Liver (tissue), 9 donors: Measurements from ENCODE around the gene DIDO1. TPM values are rescaled to one million over a fixed set of nuclear protein-coding genes. Genes with fewer than 3 reads are reported as not detected.

Experiments used
- DNase-seq: peaks from one replicate; pipeline ENCODE4 v3.0.0-alpha.2; 2017; ENCODE audit warnings: low spot score
- H3K27ac ChIP-seq, 2 donors: one replicate each; pipeline ENCODE4 v1.7.0; 2013; ENCODE audit warnings: inconsistent platforms in 2 of 2, low read length in 2 of 2, control low read depth in 1 of 2, low read depth in 1 of 2, mild to moderate bottlenecking in 1 of 2
- H3K27me3 ChIP-seq, 4 donors: one replicate each; pipeline versions ENCODE4 v1.6.1 to v1.7.0; 2013; ENCODE audit warnings: low read length in 3 of 4, inconsistent platforms in 1 of 4, mild to moderate bottlenecking in 1 of 4, moderate library complexity in 1 of 4; ENCODE audit not compliant: control insufficient read depth in 4 of 4, insufficient read depth in 4 of 4
- H3K36me3 ChIP-seq, 4 donors: one replicate each; pipeline versions ENCODE4 v1.6.1 to v1.7.0; 2013; ENCODE audit warnings: low read length in 3 of 4, mild to moderate bottlenecking in 3 of 4, low read depth in 1 of 4, moderate library complexity in 1 of 4; ENCODE audit not compliant: control insufficient read depth in 4 of 4, insufficient read depth in 3 of 4
- H3K4me1 ChIP-seq, 4 donors: one replicate each; pipeline versions ENCODE4 v1.6.1 to v1.7.0; 2013; ENCODE audit warnings: low read length in 3 of 4, mild to moderate bottlenecking in 3 of 4, moderate library complexity in 1 of 4; ENCODE audit not compliant: control insufficient read depth in 4 of 4, insufficient read depth in 4 of 4
- H3K4me3 ChIP-seq, 3 donors: one replicate each; pipeline versions ENCODE4 v1.6.1 to v1.7.0; 2013; ENCODE audit warnings: low read length in 3 of 3, control low read depth in 1 of 3, low read depth in 1 of 3, mild to moderate bottlenecking in 1 of 3
- H3K9ac ChIP-seq, 2 donors: one replicate each; pipeline ENCODE4 v1.7.0; 2013; ENCODE audit warnings: low read length in 2 of 2, mild to moderate bottlenecking in 2 of 2, moderate library complexity in 2 of 2, control low read depth in 1 of 2, low read depth in 1 of 2
- H3K9me3 ChIP-seq, 4 donors: one replicate each; pipeline versions ENCODE4 v1.6.1 to v1.7.0; 2013; ENCODE audit warnings: low read length in 3 of 4; ENCODE audit not compliant: control insufficient read depth in 4 of 4
- ATF3 ChIP-seq: IDR thresholded peaks from 2 replicates; pipeline ENCODE4 v1.6.1; 2016; ENCODE audit warnings: antibody characterized with exemption
- EGR1 ChIP-seq, 2 donors: IDR thresholded peaks; 2 replicates each; pipeline ENCODE4 v1.6.1; 2016 to 2018; ENCODE audit warnings: antibody characterized with exemption in 2 of 2, low read depth in 2 of 2
- FOXA1 ChIP-seq: IDR thresholded peaks from 2 replicates; pipeline ENCODE4 v1.6.1; 2016; ENCODE audit warnings: antibody characterized with exemption
- GABPA ChIP-seq, 2 donors: IDR thresholded peaks in 1 of 2; conservative IDR thresholded peaks in 1 of 2; 2 replicates each; pipeline ENCODE4 v1.6.1; 2016; ENCODE audit warnings: antibody characterized with exemption in 2 of 2, mild to moderate bottlenecking in 1 of 2, moderate library complexity in 1 of 2
- HNF4A ChIP-seq, 2 donors: conservative IDR thresholded peaks; 2 replicates each; pipeline ENCODE4 v1.6.1; 2016; ENCODE audit warnings: antibody characterized with exemption in 2 of 2, mild to moderate bottlenecking in 2 of 2
- HNF4G ChIP-seq: IDR thresholded peaks from 2 replicates; pipeline ENCODE4 v1.6.1; 2016; ENCODE audit warnings: antibody characterized with exemption
- JUND ChIP-seq, 2 donors: IDR thresholded peaks; 2 replicates each; pipeline ENCODE4 v1.6.1; 2016; ENCODE audit warnings: antibody characterized with exemption in 2 of 2
- NR2F2 ChIP-seq: IDR thresholded peaks from 2 replicates; pipeline ENCODE4 v1.6.1; 2016; ENCODE audit warnings: antibody characterized with exemption
- RAD21 ChIP-seq, 2 donors: IDR thresholded peaks; 2 replicates each; pipeline ENCODE4 v1.6.1; 2016; ENCODE audit warnings: antibody characterized with exemption in 2 of 2, mild to moderate bottlenecking in 2 of 2
- RXRA ChIP-seq, 2 donors: IDR thresholded peaks; 2 replicates each; pipeline ENCODE4 v1.6.1; 2017 to 2018; ENCODE audit warnings: antibody characterized with exemption in 2 of 2, mild to moderate bottlenecking in 1 of 2
- SP1 ChIP-seq: IDR thresholded peaks from 2 replicates; pipeline ENCODE4 v1.6.1; 2018; ENCODE audit warnings: antibody characterized with exemption, mild to moderate bottlenecking
- TAF1 ChIP-seq: conservative IDR thresholded peaks from 2 replicates; pipeline ENCODE4 v1.6.1; 2016; ENCODE audit warnings: antibody characterized with exemption, mild to moderate bottlenecking
- YY1 ChIP-seq: IDR thresholded peaks from 2 replicates; pipeline ENCODE4 v1.6.1; 2016; ENCODE audit warnings: antibody characterized with exemption, mild to moderate bottlenecking
- ZBTB33 ChIP-seq: IDR thresholded peaks from 2 replicates; pipeline ENCODE4 v1.6.1; 2016; ENCODE audit warnings: antibody characterized with exemption
- WGBS: extraction: QIAGEN DNeasy Blood & Tissue Kit; methylation state at CpG from one replicate; pipeline ENCODE4 v1.1.7; 2013; 5-methylcytosine and 5-hydroxymethylcytosine counted together
- polyA plus RNA-seq, 2 donors: library from polyadenylated mRNA; stranded (reverse) in 1 of 2; unstranded in 1 of 2; fragments of 200-250 nt in 1 of 2; fragments of >200 nt in 1 of 2; fragmentation: Nextera tagmentation in 1 of 2; extraction: Ambion mirVana in 1 of 2; gene quantifications; one replicate each; pipeline versions ENCODE4 v1.2.1 to v1.2.3, GENCODE V29; 2013 to 2015
- total RNA-seq, 2 donors: library from RNA; depleted of rRNA; stranded (reverse); fragments of >200 nt; gene quantifications; one replicate each; pipeline ENCODE4 v1.2.3, GENCODE V29; 2014
- TF ChIP-seq, protein P1 (sequence below): IDR thresholded peaks from 2 replicates; pipeline ENCODE4 v1.6.1; 2016; ENCODE audit warnings: antibody characterized with exemption
- TF ChIP-seq, protein P2 (sequence below): fragments of 150-350 bp; IDR thresholded peaks from 2 replicates; pipeline ENCODE4 v1.5.1; 2017; ENCODE audit warnings: improper control_type of control experiment, low read depth, low read length; ENCODE audit not compliant: missing input control
- TF ChIP-seq, protein P3 (sequence below): IDR thresholded peaks from 2 replicates; pipeline ENCODE4 v1.6.1; 2016; ENCODE audit warnings: antibody characterized with exemption, mild to moderate bottlenecking
- donor health status: healthy.
- donor health status: healthy.
- donor health status: healthy.
- donor health status: healthy.
- donor health status: healthy.

DIDO1 gene
- total and polyA plus RNA-seq, 4 donors = 10.1 to 43.1 (median 17.4) TPM

- no peaks in the 10 kb centered on the region for H3K9me3 ChIP-seq
- no peak overlapping the region for H3K9ac ChIP-seq
- no peak overlapping the region for H3K4me3 ChIP-seq
- H3K27ac ChIP-seq = no peak overlapping the region
- no peak for DNase-seq
- H3K4me1 ChIP-seq = peaks cover 0 to 15% (median 8%) of the 10 kb centered on the region in 4 donors
- H3K27me3 ChIP-seq = no peaks in the 10 kb centered on the region
- H3K36me3 ChIP-seq = peaks cover 0 to 3% (median 0%) of the 10 kb centered on the region in 4 donors
- TF ChIP-seq EGR1 (IDR thresholded peaks at IDR 0.05; ENCODE audit: low read depth in 2 of 2) (no peak), GABPA (IDR thresholded peaks at IDR 0.05 in 1 of 2, conservative IDR thresholded peaks at IDR 0.05 in 1 of 2) (no peak)
- 90% methylated on average over 11 of the region's 11 CpGs for WGBS
These were observed 86.5 kb downstream of the DIDO1 start for GRCh38 chr20:62839816-62840215.

- H3K4me1 ChIP-seq = peaks cover 0 to 15% (median 8%) of the 10 kb centered on the region in 4 donors
- no peaks in the 10 kb centered on the region for H3K27me3 ChIP-seq
- H3K9me3 ChIP-seq = no peaks in the 10 kb centered on the region
- no peak overlapping the region for H3K4me3 ChIP-seq
- 90% methylated on average over 8 of the region's 8 CpGs for WGBS
- no peak overlapping the region for H3K9ac ChIP-seq
- H3K36me3 ChIP-seq = peaks cover 0 to 3% (median 0%) of the 10 kb centered on the region in 4 donors
- no peak for DNase-seq
- TF ChIP-seq YY1 (no peak), ATF3 (no peak), NR2F2 (no peak), EGR1 (IDR thresholded peaks at IDR 0.05; ENCODE audit: low read depth in 2 of 2) (no peak), SP1 (no peak), HNF4G (no peak), JUND (IDR thresholded peaks at IDR 0.05) (no peak), RAD21 (IDR thresholded peaks at IDR 0.05) (no peak), TAF1 (no peak), FOXA1 (no peak), GABPA (IDR thresholded peaks at IDR 0.05 in 1 of 2, conservative IDR thresholded peaks at IDR 0.05 in 1 of 2) (no peak), RXRA (IDR thresholded peaks at IDR 0.05) (no peak), HNF4A (conservative IDR thresholded peaks at IDR 0.05) (no peak), ZBTB33 (no peak)
- TF ChIP-seq, protein P1, sequence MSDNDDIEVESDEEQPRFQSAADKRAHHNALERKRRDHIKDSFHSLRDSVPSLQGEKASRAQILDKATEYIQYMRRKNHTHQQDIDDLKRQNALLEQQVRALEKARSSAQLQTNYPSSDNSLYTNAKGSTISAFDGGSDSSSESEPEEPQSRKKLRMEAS = no peak
- TF ChIP-seq, protein P2, sequence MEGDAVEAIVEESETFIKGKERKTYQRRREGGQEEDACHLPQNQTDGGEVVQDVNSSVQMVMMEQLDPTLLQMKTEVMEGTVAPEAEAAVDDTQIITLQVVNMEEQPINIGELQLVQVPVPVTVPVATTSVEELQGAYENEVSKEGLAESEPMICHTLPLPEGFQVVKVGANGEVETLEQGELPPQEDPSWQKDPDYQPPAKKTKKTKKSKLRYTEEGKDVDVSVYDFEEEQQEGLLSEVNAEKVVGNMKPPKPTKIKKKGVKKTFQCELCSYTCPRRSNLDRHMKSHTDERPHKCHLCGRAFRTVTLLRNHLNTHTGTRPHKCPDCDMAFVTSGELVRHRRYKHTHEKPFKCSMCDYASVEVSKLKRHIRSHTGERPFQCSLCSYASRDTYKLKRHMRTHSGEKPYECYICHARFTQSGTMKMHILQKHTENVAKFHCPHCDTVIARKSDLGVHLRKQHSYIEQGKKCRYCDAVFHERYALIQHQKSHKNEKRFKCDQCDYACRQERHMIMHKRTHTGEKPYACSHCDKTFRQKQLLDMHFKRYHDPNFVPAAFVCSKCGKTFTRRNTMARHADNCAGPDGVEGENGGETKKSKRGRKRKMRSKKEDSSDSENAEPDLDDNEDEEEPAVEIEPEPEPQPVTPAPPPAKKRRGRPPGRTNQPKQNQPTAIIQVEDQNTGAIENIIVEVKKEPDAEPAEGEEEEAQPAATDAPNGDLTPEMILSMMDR = no peak
- TF ChIP-seq, protein P3, sequence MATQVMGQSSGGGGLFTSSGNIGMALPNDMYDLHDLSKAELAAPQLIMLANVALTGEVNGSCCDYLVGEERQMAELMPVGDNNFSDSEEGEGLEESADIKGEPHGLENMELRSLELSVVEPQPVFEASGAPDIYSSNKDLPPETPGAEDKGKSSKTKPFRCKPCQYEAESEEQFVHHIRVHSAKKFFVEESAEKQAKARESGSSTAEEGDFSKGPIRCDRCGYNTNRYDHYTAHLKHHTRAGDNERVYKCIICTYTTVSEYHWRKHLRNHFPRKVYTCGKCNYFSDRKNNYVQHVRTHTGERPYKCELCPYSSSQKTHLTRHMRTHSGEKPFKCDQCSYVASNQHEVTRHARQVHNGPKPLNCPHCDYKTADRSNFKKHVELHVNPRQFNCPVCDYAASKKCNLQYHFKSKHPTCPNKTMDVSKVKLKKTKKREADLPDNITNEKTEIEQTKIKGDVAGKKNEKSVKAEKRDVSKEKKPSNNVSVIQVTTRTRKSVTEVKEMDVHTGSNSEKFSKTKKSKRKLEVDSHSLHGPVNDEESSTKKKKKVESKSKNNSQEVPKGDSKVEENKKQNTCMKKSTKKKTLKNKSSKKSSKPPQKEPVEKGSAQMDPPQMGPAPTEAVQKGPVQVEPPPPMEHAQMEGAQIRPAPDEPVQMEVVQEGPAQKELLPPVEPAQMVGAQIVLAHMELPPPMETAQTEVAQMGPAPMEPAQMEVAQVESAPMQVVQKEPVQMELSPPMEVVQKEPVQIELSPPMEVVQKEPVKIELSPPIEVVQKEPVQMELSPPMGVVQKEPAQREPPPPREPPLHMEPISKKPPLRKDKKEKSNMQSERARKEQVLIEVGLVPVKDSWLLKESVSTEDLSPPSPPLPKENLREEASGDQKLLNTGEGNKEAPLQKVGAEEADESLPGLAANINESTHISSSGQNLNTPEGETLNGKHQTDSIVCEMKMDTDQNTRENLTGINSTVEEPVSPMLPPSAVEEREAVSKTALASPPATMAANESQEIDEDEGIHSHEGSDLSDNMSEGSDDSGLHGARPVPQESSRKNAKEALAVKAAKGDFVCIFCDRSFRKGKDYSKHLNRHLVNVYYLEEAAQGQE = no peak
- no peak overlapping the region for H3K27ac ChIP-seq
These were observed 87.0 kb downstream of the DIDO1 start for GRCh38 chr20:62839261-62839660.
